Activated T-helper 1 cell treated with anti-CD3 and anti-CD28 coated beads, Interleukin-12 subunit alpha, Interleukin-12 subunit beta, Interleukin-2, Interleukin-4 antibody, amounts not matched to agents 30 ng/mL and 10 ng/mL and 1 ng/mL, durations not matched to agents 14 hours and 24 hours and 36 hours (primary cell): ENCODE measurements around the gene REC114. TPM values are rescaled to one million over a fixed set of nuclear protein-coding genes. Genes with fewer than 3 reads are reported as not detected.
"Not testable (repeated sequence)": the region's sequence is repeated elsewhere in the genome, so short reads cannot be mapped to it uniquely, and the experiment has no call there.

Experiments
- DNase-seq: peaks from one replicate; pipeline ENCODE4 v3.0.0; 2021; ENCODE audit warnings: low spot score
- H3K27ac Mint-ChIP-seq: one replicate; pipeline ENCODE4 v1.8.0; 2021; ENCODE audit warnings: mild to moderate bottlenecking, mixed read lengths
- H3K27me3 Mint-ChIP-seq: one replicate; pipeline ENCODE4 v1.8.0; 2022; ENCODE audit warnings: mild to moderate bottlenecking, moderate library complexity, mixed read lengths; ENCODE audit not compliant: insufficient read depth
- H3K36me3 Mint-ChIP-seq: one replicate; pipeline ENCODE4 v1.8.0; 2021; ENCODE audit warnings: low read depth, mixed read lengths
- H3K4me1 Mint-ChIP-seq: one replicate; pipeline ENCODE4 v1.8.0; 2021; ENCODE audit warnings: low read depth, mixed read lengths
- H3K4me3 Mint-ChIP-seq: one replicate; pipeline ENCODE4 v1.8.0; 2021; ENCODE audit warnings: mild to moderate bottlenecking, moderate library complexity, mixed read lengths
- H3K9me3 Mint-ChIP-seq: one replicate; pipeline ENCODE4 v1.8.0; 2021; ENCODE audit warnings: mixed read lengths
- intact Hi-C: fragments of 100-400 bp; cut with micrococcal nuclease; formaldehyde crosslinking; loops from one replicate; pipeline ENCODE4 v1.15.1; 2024
- total RNA-seq: library from RNA; stranded (reverse); gene quantifications from 2 replicates; pipeline ENCODE4 v1.2.3, GENCODE V29; 2022

REC114 gene
- total RNA-seq, 1 donor from 2014 or later, result not detected

- no peak overlapping the region for H3K4me3 Mint-ChIP-seq
- H3K27me3 Mint-ChIP-seq, result no peaks in the 10 kb centered on the region
- no peaks in the 10 kb centered on the region for H3K9me3 Mint-ChIP-seq
- DNase-seq, result no peak
- H3K4me1 Mint-ChIP-seq, result peaks cover 71% of the 10 kb centered on the region
- H3K27ac Mint-ChIP-seq, result no peak overlapping the region
- intact Hi-C loops, result loop anchor here (10.0 kb wide), 1 partner anchor 351 kb away; the partner anchor contains the start of gene LOXL1
- H3K36me3 Mint-ChIP-seq, result peaks cover 54% of the 10 kb centered on the region
These were observed 130.6 kb downstream of the REC114 start for GRCh38 chr15:73573572-73573971.

DNA sequence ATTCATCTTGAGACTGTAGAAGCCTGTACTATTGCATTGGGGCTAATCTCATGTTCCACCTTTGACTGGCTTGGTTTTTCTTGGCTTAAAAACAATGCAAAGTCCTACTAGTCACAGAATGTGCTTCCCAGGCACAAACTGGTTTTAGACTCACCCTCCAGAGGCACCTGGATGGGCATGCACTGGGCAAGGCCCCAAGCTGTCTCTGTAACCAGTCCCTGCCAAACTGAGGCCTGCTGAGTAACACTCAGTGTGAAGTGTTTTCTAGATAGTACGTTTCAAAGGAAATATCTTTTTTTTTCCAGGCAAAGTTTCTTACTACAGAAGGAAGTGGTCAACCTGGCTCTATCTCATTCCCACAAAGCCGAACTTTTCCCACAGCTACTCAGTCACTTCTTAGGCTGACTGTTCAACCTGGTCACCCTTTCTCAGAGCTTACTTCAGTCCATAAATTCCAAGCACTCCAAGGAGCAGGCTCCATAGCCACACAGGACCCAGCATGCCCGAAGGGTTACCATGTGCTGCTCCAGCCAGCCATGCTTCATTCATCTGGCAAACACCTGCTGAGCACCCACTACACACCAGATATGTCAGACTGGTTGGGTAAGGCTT, 132.8 kb downstream of the REC114 start:
- Mint-ChIP-seq H3K4me1 (peaks cover 55% of the 10 kb centered on the region), H3K4me3 (no peak overlapping the region), H3K36me3 (peaks cover 42% of the 10 kb centered on the region), H3K27me3 (no peaks in the 10 kb centered on the region), H3K9me3 (no peaks in the 10 kb centered on the region), H3K27ac (peak overlapping the region; percentile 69)
- no peak for DNase-seq
- intact Hi-C loops, result loop anchor here (1.0 to 10.0 kb wide), 2 partner anchors 8 to 349 kb away; partner anchors contain the start of gene LOXL1

DNA sequence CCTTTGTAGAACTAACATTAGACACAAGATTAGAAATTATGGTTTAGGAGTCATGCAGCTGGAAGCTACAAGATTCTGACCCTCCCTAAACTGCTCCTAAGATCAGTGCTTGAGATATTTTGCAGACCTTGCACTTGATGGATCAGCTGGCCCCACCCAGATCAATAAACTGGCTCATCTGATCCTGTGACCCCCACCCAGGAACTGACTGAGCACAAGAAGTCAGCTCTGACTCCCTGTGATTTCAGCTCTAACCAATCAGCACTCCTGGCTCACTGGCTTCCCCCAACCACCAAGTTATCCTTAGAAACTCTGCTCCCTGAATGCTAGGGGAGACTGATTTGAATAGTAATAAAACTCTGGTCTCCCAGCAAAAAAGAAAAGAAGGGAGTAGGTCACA, 134.6 kb downstream of the REC114 start:
- Mint-ChIP-seq H3K4me1 (peaks cover 43% of the 10 kb centered on the region), H3K27ac (peak overlapping the region; percentile 4), H3K36me3 (peaks cover 36% of the 10 kb centered on the region)
- H3K9me3 Mint-ChIP-seq, H3K4me3 Mint-ChIP-seq, H3K27me3 Mint-ChIP-seq, DNase-seq: not testable (repeated sequence)
- intact Hi-C loops, result loop anchor here (10.0 kb wide), 1 partner anchor 347 kb away; the partner anchor contains the start of gene LOXL1

DNA sequence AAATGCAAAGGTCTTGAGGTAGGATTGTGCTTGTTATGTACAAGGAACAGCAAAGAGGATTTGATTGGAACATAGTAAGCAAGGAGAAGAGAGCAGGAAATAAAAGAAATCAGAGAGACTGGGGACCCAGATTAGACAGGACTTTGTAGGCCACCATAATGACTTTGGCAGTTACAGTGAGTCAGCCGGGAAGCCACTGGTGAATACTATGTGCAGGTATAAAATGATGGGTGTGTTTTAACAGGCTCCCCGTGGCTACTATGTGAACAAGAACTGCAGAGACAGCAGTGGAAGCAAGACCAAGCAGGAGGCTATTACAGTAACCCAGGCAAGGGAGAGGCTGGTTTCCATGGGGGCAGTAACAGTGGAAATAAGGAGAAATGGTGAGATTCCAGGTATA, 135.1 kb downstream of the REC114 start:
- H3K27ac Mint-ChIP-seq, result peak overlapping the region; percentile 4
- H3K9me3 Mint-ChIP-seq, result no peaks in the 10 kb centered on the region
- no peak for DNase-seq
- peaks cover 43% of the 10 kb centered on the region for H3K4me1 Mint-ChIP-seq
- H3K36me3 Mint-ChIP-seq, result peaks cover 37% of the 10 kb centered on the region
- H3K4me3 Mint-ChIP-seq, result no peak overlapping the region
- intact Hi-C loops, result loop anchor here (10.0 kb wide), 1 partner anchor 347 kb away; the partner anchor contains the start of gene LOXL1
- H3K27me3 Mint-ChIP-seq, result no peaks in the 10 kb centered on the region

GRCh38 chr15:73582851-73583379, 140.0 kb downstream of the REC114 start:
- Mint-ChIP-seq H3K9me3 (no peaks in the 10 kb centered on the region), H3K27ac (peak overlapping the region; percentile 9), H3K4me3 (no peak overlapping the region), H3K36me3 (peaks cover 48% of the 10 kb centered on the region), H3K4me1 (peaks cover 64% of the 10 kb centered on the region), H3K27me3 (no peaks in the 10 kb centered on the region)
- intact Hi-C loops, result loop anchor here (1.0 kb wide), 1 partner anchor 8 kb away; no protein-coding TSS in a partner anchor
- no peak for DNase-seq

GRCh38 chr15:73583544-73583943, 140.6 kb downstream of the REC114 start:
- Mint-ChIP-seq H3K27ac (peak overlapping the region; percentile 70), H3K27me3 (no peaks in the 10 kb centered on the region), H3K4me3 (peak overlapping the region; percentile 31), H3K4me1 (peaks cover 62% of the 10 kb centered on the region), H3K36me3 (peaks cover 45% of the 10 kb centered on the region), H3K9me3 (no peaks in the 10 kb centered on the region)
- no peak for DNase-seq
- intact Hi-C loops, result loop anchor here (1.0 kb wide), 1 partner anchor 8 kb away; no protein-coding TSS in a partner anchor

DNA sequence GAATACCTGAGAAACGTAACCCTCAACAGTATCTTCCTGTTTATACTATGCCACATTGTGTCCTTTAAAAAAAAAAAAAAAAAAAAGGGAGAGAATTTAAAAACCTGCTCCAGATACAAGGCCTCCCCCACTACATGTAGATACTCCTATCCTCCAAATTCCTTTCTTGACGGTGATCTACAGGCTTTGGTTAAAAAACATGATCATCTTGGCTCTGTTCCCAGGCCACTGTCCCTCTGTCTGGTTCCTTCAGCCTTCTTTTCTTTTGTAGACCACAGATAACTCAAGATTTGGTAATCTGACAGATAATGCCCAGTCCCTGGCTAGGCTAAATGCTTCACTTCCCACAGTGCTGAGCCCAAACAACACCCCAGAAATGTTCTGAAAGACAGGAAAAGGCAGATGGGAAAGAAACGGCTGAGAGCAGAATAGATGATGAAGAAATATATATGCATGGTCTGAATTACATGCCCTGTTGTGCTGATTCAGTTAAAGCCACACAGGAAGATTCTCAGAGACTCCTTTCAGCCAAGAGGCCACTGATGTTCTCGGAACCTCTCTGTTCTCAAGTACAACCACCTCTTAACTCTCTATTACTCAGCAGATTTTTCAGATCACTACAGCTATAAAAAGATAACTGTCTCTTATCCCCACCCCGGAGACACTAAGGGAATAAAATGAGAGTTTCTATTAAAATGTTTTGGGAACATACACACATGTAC, 141.9 kb downstream of the REC114 start:
- intact Hi-C loops, result loop anchor here (2.0 kb wide), 1 partner anchor 14 kb away; no protein-coding TSS in a partner anchor
- Mint-ChIP-seq H3K9me3 (no peaks in the 10 kb centered on the region), H3K27me3 (no peaks in the 10 kb centered on the region), H3K4me1 (peaks cover 65% of the 10 kb centered on the region), H3K36me3 (peaks cover 56% of the 10 kb centered on the region), H3K27ac (peak overlapping the region; percentile 60), H3K4me3 (no peak overlapping the region)
- DNase-seq, result no peak

DNA sequence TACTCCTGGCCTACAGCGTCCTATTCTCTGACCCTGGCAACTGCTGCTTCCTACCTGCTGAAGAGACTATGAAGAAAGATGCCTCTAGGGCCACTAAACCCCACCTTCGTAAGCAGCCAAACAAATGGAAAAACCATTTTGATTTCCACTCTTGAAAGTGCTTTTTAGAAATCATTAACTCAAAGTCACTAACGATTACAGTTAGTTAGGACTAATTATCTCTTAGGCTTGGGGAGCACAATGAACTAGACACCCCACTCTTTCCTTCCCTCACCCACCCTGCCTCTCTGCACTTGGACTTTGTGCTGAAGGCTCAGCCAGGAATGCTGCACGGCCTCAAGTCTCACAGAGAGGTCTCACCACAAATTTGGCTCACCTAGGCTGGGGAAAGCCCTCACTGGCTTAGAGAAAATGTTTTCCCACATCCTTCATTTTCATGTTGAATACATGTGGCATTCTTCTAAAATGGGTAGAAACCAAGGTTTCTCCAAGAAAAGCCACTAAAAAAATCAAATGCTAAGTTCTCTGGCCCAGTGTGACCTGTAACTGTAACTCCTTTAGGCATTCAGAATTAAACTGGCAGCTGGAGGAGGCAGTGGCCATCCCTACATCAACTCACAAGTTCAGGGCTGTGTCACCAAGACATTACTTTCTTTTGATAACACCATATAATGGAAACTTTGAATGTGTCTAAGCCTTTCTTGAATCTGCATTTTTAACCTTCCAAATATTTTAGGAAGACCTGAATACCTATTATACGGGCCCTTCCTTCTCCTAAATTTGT, 143.1 kb downstream of the REC114 start:
- H3K9me3 Mint-ChIP-seq, result no peaks in the 10 kb centered on the region
- intact Hi-C loops, result loop anchor here (2.0 kb wide), 2 partner anchors 15 to 47 kb away; partner anchors contain the start of gene NPTN
- peak overlapping the region; percentile 60 for H3K27ac Mint-ChIP-seq
- no peak for DNase-seq
- H3K36me3 Mint-ChIP-seq, result peaks cover 61% of the 10 kb centered on the region
- H3K27me3 Mint-ChIP-seq, result no peaks in the 10 kb centered on the region
- H3K4me3 Mint-ChIP-seq, result peak overlapping the region; percentile 60
- H3K4me1 Mint-ChIP-seq, result peaks cover 65% of the 10 kb centered on the region

- Mint-ChIP-seq H3K4me3 (no peak overlapping the region), H3K27ac (no peak overlapping the region), H3K36me3 (peaks cover 44% of the 10 kb centered on the region), H3K27me3 (no peaks in the 10 kb centered on the region), H3K4me1 (peaks cover 37% of the 10 kb centered on the region), H3K9me3 (no peaks in the 10 kb centered on the region)
- intact Hi-C loops, result no loop called here
- DNase-seq, result no peak
These were observed 146.8 kb downstream of the REC114 start for GRCh38 chr15:73589766-73590165.

GRCh38 chr15:73590263-73590662, 147.3 kb downstream of the REC114 start:
- Mint-ChIP-seq H3K36me3 (peaks cover 39% of the 10 kb centered on the region), H3K27ac (no peak overlapping the region)

GRCh38 chr15:73593304-73594074, 150.5 kb downstream of the REC114 start:
- intact Hi-C loops, result no loop called here

More at GRCh38 chr15:73590263-73590662, 147.3 kb downstream of the REC114 start:
- no peak for DNase-seq
- Mint-ChIP-seq H3K4me3 (no peak overlapping the region), H3K27me3 (no peaks in the 10 kb centered on the region), H3K9me3 (no peaks in the 10 kb centered on the region), H3K4me1 (peaks cover 36% of the 10 kb centered on the region)
- intact Hi-C loops, result no loop called here

DNA sequence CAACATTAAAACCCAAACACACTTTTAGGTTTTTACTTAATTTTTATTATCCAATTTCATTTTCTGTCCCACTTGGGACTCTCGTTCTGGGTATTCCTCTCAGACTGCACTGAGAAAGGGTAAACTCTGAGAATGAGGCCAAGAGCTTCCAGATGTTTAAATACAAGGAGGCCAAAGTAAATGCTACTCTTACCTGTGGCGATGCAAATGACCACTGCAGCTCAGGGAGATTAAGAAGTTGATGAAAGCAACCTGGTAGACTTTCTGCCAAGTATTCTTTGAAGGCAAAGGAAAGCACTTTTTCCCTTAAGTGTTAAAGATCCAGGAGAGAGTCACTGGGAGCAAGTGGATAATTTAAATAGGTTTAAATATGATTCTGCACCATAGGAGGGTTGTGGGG, 151.1 kb downstream of the REC114 start:
- Mint-ChIP-seq H3K36me3 (peaks cover 22% of the 10 kb centered on the region), H3K27me3 (no peaks in the 10 kb centered on the region), H3K9me3 (no peaks in the 10 kb centered on the region), H3K4me1 (peaks cover 10% of the 10 kb centered on the region), H3K27ac (no peak overlapping the region), H3K4me3 (no peak overlapping the region)
- no peak for DNase-seq
- intact Hi-C loops, result no loop called here

More at GRCh38 chr15:73593304-73594074, 150.5 kb downstream of the REC114 start:
- Mint-ChIP-seq H3K27me3 (no peaks in the 10 kb centered on the region), H3K36me3 (peaks cover 28% of the 10 kb centered on the region), H3K4me1 (peaks cover 13% of the 10 kb centered on the region), H3K9me3 (no peaks in the 10 kb centered on the region), H3K4me3 (no peak overlapping the region), H3K27ac (no peak overlapping the region)
- no peak for DNase-seq
